Liver (tissue), 3 donors: ENCODE data around the gene ZNF519.
"Not testable (repeated sequence)": the region's sequence is repeated elsewhere in the genome, so short reads cannot be mapped to it uniquely, and the experiment has no call there.

ENCODE experiments used
- EGR1 ChIP-seq, 2 donors: IDR thresholded peaks; 2 replicates each; pipeline ENCODE4 v1.6.1; 2016 to 2018; ENCODE audit warnings: antibody characterized with exemption in 2 of 2, low read depth in 2 of 2
- GABPA ChIP-seq, 2 donors: IDR thresholded peaks in 1 of 2; conservative IDR thresholded peaks in 1 of 2; 2 replicates each; pipeline ENCODE4 v1.6.1; 2016; ENCODE audit warnings: antibody characterized with exemption in 2 of 2, mild to moderate bottlenecking in 1 of 2, moderate library complexity in 1 of 2
- JUND ChIP-seq, 2 donors: IDR thresholded peaks; 2 replicates each; pipeline ENCODE4 v1.6.1; 2016; ENCODE audit warnings: antibody characterized with exemption in 2 of 2
- RAD21 ChIP-seq, 2 donors: IDR thresholded peaks; 2 replicates each; pipeline ENCODE4 v1.6.1; 2016; ENCODE audit warnings: antibody characterized with exemption in 2 of 2, mild to moderate bottlenecking in 2 of 2
- RXRA ChIP-seq, 2 donors: IDR thresholded peaks; 2 replicates each; pipeline ENCODE4 v1.6.1; 2017 to 2018; ENCODE audit warnings: antibody characterized with exemption in 2 of 2, mild to moderate bottlenecking in 1 of 2
- SP1 ChIP-seq: IDR thresholded peaks from 2 replicates; pipeline ENCODE4 v1.6.1; 2018; ENCODE audit warnings: antibody characterized with exemption, mild to moderate bottlenecking
- TAF1 ChIP-seq: conservative IDR thresholded peaks from 2 replicates; pipeline ENCODE4 v1.6.1; 2016; ENCODE audit warnings: antibody characterized with exemption, mild to moderate bottlenecking
- YY1 ChIP-seq: IDR thresholded peaks from 2 replicates; pipeline ENCODE4 v1.6.1; 2016; ENCODE audit warnings: antibody characterized with exemption, mild to moderate bottlenecking
- TF ChIP-seq, protein P1 (sequence below): fragments of 150-350 bp; IDR thresholded peaks from 2 replicates; pipeline ENCODE4 v1.5.1; 2017; ENCODE audit warnings: improper control_type of control experiment, low read depth, low read length; ENCODE audit not compliant: missing input control
- TF ChIP-seq, protein P2 (sequence below): IDR thresholded peaks from 2 replicates; pipeline ENCODE4 v1.6.1; 2016; ENCODE audit warnings: antibody characterized with exemption, mild to moderate bottlenecking
- TF ChIP-seq, protein P3 (sequence below): IDR thresholded peaks from 2 replicates; pipeline ENCODE4 v1.6.1; 2016; ENCODE audit warnings: antibody characterized with exemption
- TF ChIP-seq, protein P4 (sequence below): IDR thresholded peaks from 2 replicates; pipeline ENCODE4 v1.6.1; 2016; ENCODE audit warnings: antibody characterized with exemption
- TF ChIP-seq, protein P5 (sequence below): IDR thresholded peaks from 2 replicates; pipeline ENCODE4 v1.6.1; 2016; ENCODE audit warnings: antibody characterized with exemption
- donor health status: healthy.
- donor health status: healthy.

DNA sequence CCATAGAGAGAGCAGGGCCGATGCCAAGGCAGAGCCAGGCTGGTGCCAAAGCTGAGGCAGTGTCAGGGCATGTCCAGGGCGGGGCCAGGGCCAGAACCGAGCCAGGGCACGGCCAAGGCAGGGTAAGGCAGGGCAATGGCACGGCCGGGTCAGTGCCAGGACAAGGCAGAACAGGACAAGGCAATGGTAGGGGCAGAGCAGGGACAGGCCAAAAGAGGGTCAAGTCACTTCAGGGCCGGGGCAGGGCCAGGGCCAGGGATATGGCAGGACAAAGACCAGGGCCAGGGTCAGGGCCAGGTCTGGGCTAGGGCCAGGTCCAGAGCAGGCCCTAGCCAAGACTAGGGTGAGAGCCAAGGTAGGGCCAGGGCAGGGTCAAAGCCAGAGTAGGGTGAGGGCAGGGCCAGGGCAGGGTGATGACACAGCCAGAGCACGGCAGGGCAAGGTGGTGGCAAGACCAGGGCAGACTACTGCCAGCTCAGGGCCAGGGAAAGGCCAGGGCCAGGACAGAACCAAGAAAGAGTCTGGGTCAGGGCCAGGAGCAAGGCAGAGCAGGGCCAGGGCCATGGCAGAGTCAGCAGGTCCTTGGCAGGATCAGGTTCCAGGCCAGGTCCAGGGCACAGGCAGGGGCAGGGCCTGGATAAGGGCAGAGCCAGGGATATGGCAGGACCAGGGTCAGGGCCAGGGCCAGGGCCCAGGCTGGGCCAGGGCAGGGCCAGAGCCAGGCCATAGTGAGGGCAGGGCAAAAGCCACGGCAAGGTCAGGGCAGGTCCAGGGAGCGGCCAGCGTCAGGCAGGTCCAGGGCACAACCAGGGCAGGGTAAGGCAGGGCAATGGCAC lies 41.1 kb upstream of the ZNF519 start:
- TF ChIP-seq, protein P1, sequence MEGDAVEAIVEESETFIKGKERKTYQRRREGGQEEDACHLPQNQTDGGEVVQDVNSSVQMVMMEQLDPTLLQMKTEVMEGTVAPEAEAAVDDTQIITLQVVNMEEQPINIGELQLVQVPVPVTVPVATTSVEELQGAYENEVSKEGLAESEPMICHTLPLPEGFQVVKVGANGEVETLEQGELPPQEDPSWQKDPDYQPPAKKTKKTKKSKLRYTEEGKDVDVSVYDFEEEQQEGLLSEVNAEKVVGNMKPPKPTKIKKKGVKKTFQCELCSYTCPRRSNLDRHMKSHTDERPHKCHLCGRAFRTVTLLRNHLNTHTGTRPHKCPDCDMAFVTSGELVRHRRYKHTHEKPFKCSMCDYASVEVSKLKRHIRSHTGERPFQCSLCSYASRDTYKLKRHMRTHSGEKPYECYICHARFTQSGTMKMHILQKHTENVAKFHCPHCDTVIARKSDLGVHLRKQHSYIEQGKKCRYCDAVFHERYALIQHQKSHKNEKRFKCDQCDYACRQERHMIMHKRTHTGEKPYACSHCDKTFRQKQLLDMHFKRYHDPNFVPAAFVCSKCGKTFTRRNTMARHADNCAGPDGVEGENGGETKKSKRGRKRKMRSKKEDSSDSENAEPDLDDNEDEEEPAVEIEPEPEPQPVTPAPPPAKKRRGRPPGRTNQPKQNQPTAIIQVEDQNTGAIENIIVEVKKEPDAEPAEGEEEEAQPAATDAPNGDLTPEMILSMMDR, result not testable (repeated sequence)
- not testable (repeated sequence) for TF ChIP-seq YY1; JUND (IDR thresholded peaks at IDR 0.05); GABPA (IDR thresholded peaks at IDR 0.05 in 1 of 2, conservative IDR thresholded peaks at IDR 0.05 in 1 of 2); RAD21 (IDR thresholded peaks at IDR 0.05); EGR1 (IDR thresholded peaks at IDR 0.05; ENCODE audit: low read depth in 2 of 2); TAF1; SP1
- TF ChIP-seq, protein P2, sequence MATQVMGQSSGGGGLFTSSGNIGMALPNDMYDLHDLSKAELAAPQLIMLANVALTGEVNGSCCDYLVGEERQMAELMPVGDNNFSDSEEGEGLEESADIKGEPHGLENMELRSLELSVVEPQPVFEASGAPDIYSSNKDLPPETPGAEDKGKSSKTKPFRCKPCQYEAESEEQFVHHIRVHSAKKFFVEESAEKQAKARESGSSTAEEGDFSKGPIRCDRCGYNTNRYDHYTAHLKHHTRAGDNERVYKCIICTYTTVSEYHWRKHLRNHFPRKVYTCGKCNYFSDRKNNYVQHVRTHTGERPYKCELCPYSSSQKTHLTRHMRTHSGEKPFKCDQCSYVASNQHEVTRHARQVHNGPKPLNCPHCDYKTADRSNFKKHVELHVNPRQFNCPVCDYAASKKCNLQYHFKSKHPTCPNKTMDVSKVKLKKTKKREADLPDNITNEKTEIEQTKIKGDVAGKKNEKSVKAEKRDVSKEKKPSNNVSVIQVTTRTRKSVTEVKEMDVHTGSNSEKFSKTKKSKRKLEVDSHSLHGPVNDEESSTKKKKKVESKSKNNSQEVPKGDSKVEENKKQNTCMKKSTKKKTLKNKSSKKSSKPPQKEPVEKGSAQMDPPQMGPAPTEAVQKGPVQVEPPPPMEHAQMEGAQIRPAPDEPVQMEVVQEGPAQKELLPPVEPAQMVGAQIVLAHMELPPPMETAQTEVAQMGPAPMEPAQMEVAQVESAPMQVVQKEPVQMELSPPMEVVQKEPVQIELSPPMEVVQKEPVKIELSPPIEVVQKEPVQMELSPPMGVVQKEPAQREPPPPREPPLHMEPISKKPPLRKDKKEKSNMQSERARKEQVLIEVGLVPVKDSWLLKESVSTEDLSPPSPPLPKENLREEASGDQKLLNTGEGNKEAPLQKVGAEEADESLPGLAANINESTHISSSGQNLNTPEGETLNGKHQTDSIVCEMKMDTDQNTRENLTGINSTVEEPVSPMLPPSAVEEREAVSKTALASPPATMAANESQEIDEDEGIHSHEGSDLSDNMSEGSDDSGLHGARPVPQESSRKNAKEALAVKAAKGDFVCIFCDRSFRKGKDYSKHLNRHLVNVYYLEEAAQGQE, result not testable (repeated sequence)
- TF ChIP-seq, protein P3, sequence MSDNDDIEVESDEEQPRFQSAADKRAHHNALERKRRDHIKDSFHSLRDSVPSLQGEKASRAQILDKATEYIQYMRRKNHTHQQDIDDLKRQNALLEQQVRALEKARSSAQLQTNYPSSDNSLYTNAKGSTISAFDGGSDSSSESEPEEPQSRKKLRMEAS, result not testable (repeated sequence)
- TF ChIP-seq, protein P4, sequence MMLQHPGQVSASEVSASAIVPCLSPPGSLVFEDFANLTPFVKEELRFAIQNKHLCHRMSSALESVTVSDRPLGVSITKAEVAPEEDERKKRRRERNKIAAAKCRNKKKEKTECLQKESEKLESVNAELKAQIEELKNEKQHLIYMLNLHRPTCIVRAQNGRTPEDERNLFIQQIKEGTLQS, result not testable (repeated sequence)
- TF ChIP-seq, protein P5, sequence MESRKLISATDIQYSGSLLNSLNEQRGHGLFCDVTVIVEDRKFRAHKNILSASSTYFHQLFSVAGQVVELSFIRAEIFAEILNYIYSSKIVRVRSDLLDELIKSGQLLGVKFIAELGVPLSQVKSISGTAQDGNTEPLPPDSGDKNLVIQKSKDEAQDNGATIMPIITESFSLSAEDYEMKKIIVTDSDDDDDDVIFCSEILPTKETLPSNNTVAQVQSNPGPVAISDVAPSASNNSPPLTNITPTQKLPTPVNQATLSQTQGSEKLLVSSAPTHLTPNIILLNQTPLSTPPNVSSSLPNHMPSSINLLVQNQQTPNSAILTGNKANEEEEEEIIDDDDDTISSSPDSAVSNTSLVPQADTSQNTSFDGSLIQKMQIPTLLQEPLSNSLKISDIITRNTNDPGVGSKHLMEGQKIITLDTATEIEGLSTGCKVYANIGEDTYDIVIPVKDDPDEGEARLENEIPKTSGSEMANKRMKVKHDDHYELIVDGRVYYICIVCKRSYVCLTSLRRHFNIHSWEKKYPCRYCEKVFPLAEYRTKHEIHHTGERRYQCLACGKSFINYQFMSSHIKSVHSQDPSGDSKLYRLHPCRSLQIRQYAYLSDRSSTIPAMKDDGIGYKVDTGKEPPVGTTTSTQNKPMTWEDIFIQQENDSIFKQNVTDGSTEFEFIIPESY, result not testable (repeated sequence)
- peak; percentile 9 to 42 for TF ChIP-seq RXRA (IDR thresholded peaks at IDR 0.05)
